Activated naive CD8-positive, alpha-beta T cell treated with anti-CD3 and anti-CD28 coated beads, Interleukin-2, amount 50 U/mL, for 16 hours (primary cell): Measurements from ENCODE around the gene CCKAR.
"Not testable (repeated sequence)": the region's sequence is repeated elsewhere in the genome, so short reads cannot be mapped to it uniquely, and the experiment has no call there.

Experiments
- DNase-seq: peaks from one replicate; pipeline ENCODE4 v3.0.0-alpha.2; 2020; ENCODE audit warnings: low read depth, low spot score

CCKAR gene

GRCh38 chr4:26490111-26490959 lies at the start of gene CCKAR:
CCKAR (minus strand) TSS chr4:26490484; CDS start chr4:26490267, 217 bp downstream.
- no peak for DNase-seq

DNA sequence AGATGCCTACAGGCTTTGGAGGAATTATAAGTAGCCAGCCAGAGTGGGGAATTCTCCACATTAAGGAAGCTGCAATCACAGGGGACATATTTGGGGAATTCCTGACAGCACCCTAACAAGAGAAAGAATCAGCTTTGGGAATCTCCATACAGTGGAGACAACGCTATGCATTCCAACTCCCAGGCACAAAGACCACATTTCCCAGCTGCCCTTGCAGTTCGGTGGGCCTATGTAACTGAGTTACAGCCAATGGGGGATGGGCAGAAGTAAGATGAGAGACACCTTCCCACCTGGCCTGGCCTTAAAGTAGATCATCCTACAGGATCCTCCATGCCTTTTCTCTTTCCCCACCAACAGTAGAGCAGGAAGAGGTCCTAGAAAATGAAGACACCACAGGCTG lies 43.4 kb upstream of the CCKAR start:
- DNase-seq = no peak

- no peak for DNase-seq
Measured at GRCh38 chr4:26531491-26532116, 41.3 kb upstream of the CCKAR start.

DNA sequence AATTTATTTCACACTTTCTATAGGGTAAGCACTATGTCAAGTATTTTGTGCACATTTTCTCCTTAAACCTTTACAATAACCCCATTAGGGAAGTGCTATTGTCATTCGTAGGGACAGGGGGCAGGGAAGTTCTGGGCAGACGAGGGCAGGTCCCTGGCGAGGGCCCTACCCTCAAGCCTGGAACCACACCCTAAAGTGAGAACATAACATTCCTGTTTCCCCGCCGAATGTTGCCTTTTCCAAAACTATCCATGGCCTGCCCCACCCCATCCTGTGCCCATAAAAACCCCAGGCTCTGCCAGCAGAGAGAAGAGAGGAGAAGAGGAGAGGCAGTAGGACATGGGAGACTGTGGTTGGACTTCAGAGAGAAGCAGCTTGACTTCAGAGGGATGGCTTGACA lies 39.8 kb upstream of the CCKAR start:
- DNase-seq = no peak

GRCh38 chr4:26529479-26529878 lies 39.2 kb upstream of the CCKAR start:
- no peak for DNase-seq

- DNase-seq = no peak
Measured at GRCh38 chr4:26525771-26526150, 35.5 kb upstream of the CCKAR start.

- no peak for DNase-seq
Measured at GRCh38 chr4:26525136-26525770, 35.0 kb upstream of the CCKAR start.

- DNase-seq = no peak
Measured at GRCh38 chr4:26524011-26524410, 33.7 kb upstream of the CCKAR start.

DNA sequence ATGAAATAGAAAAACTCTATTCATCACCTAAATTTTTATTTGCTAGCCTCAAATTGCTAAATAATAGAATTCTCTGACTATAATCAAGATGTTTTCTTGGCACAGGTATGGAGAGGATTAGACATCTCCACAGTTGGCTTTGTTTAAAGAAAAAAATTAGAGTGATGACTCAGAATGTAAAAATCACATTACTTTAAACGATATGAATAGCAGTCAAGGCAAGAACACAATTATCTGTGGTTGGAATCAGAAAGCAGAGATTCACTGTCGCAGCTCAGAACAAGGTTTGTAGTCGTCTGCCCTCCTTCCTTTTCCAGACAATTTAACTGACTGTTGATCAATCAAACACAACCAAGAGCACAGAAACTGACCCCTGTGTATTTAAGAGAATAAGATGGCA lies 32.2 kb upstream of the CCKAR start:
- no peak for DNase-seq

DNA sequence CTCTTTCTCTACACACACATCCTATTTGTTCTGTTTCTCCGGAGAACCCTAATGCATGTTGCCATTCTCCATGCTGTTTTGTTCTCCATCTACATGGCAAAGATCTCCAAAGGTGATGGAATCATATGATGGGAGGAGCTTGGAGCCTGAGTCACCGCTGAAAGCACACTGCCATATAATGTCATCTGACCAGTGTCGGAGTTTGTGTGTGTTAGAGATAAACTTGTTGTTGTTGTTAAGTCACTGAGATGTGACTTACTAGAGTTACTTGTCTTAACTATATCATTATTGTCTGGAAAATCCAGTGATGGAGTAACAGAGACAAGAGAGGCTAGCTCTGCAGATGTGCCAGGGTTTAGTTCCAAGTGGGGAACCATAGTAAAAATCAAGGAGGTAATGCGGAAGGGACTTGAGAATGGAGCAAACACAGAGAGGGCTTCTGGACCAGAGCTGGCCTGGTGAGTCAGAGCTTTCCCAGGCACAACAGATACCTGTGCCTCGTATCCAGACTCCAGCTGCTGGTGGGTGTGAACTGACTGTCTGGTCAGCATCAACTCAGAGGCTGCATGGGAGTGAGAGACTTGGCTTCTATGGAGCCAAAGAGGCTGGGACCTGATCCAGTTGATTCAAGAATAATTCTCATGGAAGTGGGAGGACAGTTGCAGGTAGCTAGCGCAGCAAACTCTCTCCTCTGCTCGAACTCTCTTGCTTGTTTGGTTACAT lies 30.6 kb upstream of the CCKAR start:
- DNase-seq = no peak

DNA sequence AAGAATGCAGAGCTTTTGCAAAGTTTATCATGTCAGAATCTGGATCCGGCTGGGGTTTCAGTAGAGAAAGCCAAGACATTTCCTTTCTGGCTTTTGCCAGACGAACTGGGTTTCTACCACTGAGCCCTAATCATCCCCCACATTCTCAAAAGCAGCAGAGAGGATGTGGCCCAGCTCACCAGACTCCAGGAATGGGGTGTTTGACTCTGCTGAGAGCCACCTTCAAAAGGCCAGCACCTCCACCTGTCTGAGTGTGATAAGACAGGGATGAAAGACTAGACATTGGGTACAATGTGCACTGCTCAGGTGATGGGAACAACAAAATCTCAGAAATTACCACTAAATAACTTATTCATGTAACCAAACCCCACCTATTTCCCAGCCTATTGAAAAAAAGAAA lies 25.7 kb upstream of the CCKAR start:
- no peak for DNase-seq

DNA sequence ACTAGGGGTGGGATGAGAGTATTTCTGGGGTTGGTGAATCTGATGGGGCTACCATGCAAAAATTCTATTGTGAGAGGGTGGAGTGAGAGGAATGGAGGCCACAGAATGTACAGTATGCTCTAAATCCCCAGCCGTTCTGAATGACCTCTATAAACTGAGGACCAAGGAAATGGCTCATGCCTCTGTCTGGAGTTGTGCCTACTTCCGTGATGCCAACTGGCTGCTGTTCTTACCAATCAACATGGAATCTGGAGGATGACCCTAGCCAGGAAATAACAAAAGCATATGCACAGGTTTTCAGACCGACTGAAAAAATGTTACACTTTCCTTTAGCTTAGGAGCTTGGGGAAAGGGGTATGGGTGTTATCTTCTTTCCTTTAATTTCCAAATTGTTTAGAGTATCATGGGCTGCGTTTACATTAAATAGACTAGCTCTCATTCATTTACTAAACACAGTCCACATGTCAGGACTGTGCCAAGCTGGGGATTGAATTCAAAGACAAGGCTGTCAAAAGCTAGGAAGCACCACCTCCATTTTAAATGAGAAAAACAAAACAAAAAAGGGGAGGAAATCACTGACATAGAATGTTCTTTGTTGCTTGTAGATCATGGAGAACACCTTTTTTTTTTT lies 20.2 kb upstream of the CCKAR start:
- no peak for DNase-seq

DNA sequence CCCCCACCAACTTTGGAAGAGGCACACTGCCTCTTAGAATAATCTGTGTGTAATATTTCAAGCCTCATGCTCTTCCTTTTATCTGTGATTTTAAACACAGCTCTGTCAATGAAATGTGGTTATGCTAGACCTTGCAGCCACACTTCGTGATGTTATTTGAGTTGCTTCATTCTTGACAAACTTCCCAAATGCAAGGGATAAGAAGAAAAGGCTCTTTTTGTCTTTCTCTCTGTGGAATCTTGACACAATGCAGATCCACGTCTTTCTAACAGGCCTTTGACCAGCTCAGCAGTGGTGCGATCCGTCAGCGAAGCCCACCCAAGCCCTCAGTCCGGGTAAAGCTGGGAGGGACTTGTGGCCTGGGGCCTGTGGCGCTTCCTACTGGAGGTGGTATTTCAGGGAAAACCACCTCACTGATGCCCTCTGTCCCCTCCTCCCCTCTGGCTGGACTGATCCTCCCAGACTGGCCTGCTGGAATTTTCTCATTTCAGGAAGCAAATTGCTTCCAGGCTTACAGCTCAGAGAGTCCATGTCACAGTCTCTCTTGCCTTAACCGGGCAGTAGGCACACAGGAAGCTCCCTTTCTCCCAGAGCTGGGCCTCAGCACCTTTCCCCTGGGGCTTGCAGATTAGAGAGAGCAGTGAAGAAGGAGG lies 19.5 kb upstream of the CCKAR start:
- no peak for DNase-seq

- DNase-seq = no peak
Measured at GRCh38 chr4:26507286-26507685, 17.0 kb upstream of the CCKAR start.

DNA sequence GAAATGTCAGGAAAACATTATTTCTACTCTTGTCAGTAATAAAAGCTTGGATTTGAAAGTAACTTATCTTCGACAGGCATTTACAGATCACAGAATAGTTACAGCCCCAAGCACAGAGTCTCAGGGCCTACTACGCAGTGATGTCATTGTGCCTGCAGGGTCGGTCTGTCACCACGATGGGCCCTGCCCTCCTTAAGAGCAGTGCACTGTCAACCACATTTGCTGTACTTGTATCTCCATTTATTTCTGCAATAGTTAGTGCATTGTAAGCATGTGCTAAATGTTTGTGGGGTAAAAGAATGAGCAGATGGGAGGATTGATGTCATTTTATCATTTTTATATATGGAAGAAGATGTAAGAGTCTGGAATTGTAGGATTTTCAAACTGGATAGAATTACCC lies 13.6 kb upstream of the CCKAR start:
- DNase-seq = no peak

DNA sequence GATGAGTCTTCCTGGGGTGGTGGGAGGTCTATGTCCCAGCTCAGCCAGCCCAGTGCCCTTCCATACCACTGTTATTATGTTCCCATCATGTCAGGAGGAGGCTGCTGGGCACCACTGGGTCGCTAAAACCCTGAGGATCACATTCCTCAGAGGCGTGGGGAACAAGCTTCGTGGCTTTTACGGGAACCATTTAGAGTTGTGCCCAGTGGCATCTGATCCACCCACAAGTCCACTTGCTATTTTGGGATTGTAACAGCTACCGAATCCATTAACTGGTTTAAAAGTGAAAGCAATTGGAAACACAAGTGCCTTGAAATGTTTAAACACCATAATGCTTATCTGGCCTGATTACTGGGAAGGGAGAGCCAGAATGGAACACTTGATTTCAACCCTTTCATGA lies 13.1 kb upstream of the CCKAR start:
- DNase-seq = no peak

DNA sequence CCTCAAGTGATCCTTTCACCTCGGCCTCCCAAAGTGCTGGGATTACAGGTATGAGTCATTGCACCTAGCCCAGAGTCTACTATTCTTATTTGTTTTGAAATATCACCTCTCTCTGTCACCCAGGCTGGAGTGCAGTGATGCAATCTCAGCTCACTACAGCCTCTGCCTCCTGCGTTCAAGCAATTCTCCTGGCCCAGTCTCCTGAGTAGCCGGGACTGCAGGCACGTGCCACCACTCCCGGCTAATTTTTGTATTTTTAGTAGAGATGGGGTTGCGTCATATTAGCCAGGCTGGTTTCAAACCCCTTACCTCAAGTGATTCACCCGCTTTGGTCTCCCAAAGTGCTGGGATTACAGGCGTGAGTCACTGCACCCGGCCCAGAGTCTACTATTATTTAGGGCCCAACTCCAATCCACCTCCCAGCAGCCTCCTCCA lies 10.3 kb upstream of the CCKAR start:
- DNase-seq = not testable (repeated sequence)

DNA sequence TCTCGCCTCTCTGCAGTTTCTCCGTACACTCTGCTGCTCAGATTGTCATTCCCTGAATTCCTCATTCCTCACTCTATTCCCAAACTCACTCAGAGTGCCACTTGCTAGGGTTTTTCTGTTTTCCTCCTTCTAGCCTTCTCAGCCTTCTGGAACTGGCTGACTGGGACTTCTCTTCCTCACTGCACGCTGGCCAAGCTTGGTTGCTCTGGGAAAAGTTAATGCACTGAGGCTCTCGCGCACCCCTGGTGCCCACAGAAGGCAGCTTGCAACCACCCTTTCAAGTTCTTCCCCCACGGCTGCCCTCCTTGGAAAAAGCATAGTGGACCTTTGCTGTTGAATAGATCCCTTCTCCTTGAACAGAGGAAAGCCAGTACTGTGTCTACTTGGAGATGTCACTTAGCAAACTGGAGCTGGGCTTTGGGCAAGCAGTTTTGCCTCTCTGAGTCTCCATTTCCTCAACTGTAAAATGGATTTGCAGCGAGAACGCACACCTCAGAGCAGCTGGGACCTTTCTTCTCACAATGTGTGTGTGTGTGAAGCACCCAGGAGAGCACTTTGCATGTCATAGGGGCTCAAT lies 6.0 kb upstream of the CCKAR start:
- no peak for DNase-seq

DNA sequence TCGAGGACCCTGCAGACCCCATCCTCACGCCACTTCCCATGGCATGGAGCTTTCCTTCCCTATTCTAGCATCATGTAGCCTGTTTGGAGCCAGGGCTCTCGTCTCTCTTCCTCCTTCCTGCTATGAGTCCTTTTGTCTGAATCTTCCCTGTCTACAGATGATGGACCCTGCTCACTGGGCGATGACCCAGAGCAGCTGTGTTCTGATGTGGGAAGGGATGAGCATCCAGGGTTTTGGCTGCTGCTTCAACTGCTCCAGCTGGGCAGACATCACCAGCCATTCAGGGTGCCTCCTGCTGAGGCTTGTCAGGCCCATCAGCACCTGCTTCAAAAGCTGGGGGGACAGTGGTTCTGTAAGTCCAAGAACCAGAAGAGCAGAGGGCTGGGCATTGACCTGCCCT lies 3.2 kb upstream of the CCKAR start:
- no peak for DNase-seq

DNA sequence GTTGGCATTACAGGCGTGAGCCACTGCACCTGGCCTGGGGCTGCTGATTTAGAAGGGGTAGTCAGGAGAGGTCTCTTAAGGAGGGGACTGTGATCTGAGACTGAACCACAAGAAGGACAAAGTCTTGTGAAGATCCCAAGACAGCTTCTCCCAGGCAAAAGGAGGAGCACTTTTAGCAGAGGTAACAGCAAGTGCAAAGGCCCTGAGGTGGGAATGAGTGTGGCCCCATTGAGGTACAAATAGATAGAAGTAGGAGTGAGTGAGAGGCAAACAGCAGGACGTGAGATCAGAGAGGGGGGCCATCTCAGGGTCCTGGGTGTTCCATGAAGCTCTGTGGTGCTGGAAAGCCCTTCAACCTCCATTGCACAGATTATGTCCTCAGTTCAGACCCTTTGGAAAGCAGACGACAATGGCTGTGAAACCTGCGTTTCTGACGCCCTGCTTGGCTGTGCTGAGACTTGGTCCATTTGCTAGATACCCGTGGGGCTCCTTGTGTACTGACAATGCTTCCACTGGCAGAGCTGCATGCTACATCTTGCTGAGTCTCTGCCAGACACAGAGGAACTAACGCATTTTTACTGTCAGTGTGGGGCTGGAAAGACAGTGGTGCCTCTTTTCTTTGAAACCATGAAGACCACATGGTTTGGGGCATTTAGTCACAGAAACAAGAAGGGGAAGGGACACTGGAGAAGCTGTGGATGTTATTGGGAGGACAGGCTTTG lies 1.3 kb upstream of the CCKAR start:
- DNase-seq = no peak
